ENCODE results near the gene SPDYE3.
"Not testable (repeated sequence)": the region's sequence is repeated elsewhere in the genome, so short reads cannot be mapped to it uniquely, and the experiment has no call there.

Gene SPDYE3

GRCh38 chr7:100287191-100287969 is 20.1 kb upstream of the SPDYE3 start:
- not testable (repeated sequence) for DNase-seq (ENCODE audit: low read depth)

- not testable (repeated sequence) for DNase-seq (ENCODE audit: low read depth)
These were observed 19.2 kb upstream of the SPDYE3 start for GRCh38 chr7:100288258-100288657.

GRCh38 chr7:100292162-100292561 is 15.3 kb upstream of the SPDYE3 start:
- not testable (repeated sequence) for DNase-seq (ENCODE audit: low read depth)

GRCh38 chr7:100295269-100295668 is 12.2 kb upstream of the SPDYE3 start:
- DNase-seq (ENCODE audit: low read depth) = not testable (repeated sequence)

GRCh38 chr7:100297852-100298631 is 9.5 kb upstream of the SPDYE3 start:
- not testable (repeated sequence) for DNase-seq (ENCODE audit: low read depth)

GRCh38 chr7:100298632-100298895 is 8.9 kb upstream of the SPDYE3 start:
- not testable (repeated sequence) for DNase-seq (ENCODE audit: low read depth)

- not testable (repeated sequence) for DNase-seq (ENCODE audit: low read depth)
These were observed 3.0 kb upstream of the SPDYE3 start for GRCh38 chr7:100304526-100304925.

- not testable (repeated sequence) for DNase-seq (ENCODE audit: low read depth)
These were observed 10.8 kb downstream of the SPDYE3 start for GRCh38 chr7:100318329-100318728.

GRCh38 chr7:100321648-100322047 is 14.1 kb downstream of the SPDYE3 start:
- DNase-seq (ENCODE audit: low read depth) = not testable (repeated sequence)

- DNase-seq (ENCODE audit: low read depth) = not testable (repeated sequence)
These were observed 16.7 kb downstream of the SPDYE3 start for GRCh38 chr7:100324194-100324593.

- not testable (repeated sequence) for DNase-seq (ENCODE audit: low read depth)
These were observed 18.2 kb downstream of the SPDYE3 start for GRCh38 chr7:100325671-100326070.

- not testable (repeated sequence) for DNase-seq (ENCODE audit: low read depth)
These were observed 19.4 kb downstream of the SPDYE3 start for GRCh38 chr7:100326914-100327313.

GRCh38 chr7:100335566-100336466 is 28.3 kb downstream of the SPDYE3 start:
- DNase-seq (ENCODE audit: low read depth) = peak; percentile 83

- DNase-seq (ENCODE audit: low read depth) = not testable (repeated sequence)
These were observed 30.7 kb downstream of the SPDYE3 start for GRCh38 chr7:100338083-100338696.

GRCh38 chr7:100341286-100341685 is 33.8 kb downstream of the SPDYE3 start:
- not testable (repeated sequence) for DNase-seq (ENCODE audit: low read depth)

GRCh38 chr7:100342765-100343164 is 35.3 kb downstream of the SPDYE3 start:
- no peak for DNase-seq (ENCODE audit: low read depth)

- DNase-seq (ENCODE audit: low read depth) = not testable (repeated sequence)
These were observed 36.6 kb downstream of the SPDYE3 start for GRCh38 chr7:100344124-100344559.

- not testable (repeated sequence) for DNase-seq (ENCODE audit: low read depth)
These were observed 37.2 kb downstream of the SPDYE3 start for GRCh38 chr7:100344560-100345287.

- DNase-seq (ENCODE audit: low read depth) = peak; percentile 46
These were observed 37.8 kb downstream of the SPDYE3 start for GRCh38 chr7:100345288-100345672.

- DNase-seq (ENCODE audit: low read depth) = no peak
These were observed 39.4 kb downstream of the SPDYE3 start for GRCh38 chr7:100346921-100347320.

- no peak for DNase-seq (ENCODE audit: low read depth)
These were observed 41.3 kb downstream of the SPDYE3 start for GRCh38 chr7:100348805-100349204.

Data from CMK (cell line).